CD4-positive, CD25-positive, alpha-beta regulatory T cell (primary cell): Measurements from ENCODE around the gene TTC16. TPM values are rescaled to one million over a fixed set of nuclear protein-coding genes. Genes with fewer than 3 reads are reported as not detected.

Experiments used
- ATAC-seq, 2 donors: fragments of 150-1000 bp; cut with Tn5 transposase; one replicate each; pipeline ENCODE4 v1.10.0; 2021; ENCODE audit warnings: low read depth in 2 of 2, moderate number of reproducible peaks in 2 of 2, moderate library complexity in 1 of 2
- DNase-seq, 3 donors: peaks; one replicate each; pipeline versions ENCODE4 v3.0.0 to v3.0.0-alpha.2; 2012 to 2022; ENCODE audit warnings: mixed read lengths in 1 of 3
- H3K27ac ChIP-seq: one replicate; pipeline ENCODE4 v1.7.0; 2013; ENCODE audit warnings: mild to moderate bottlenecking, low read length; ENCODE audit not compliant: insufficient read depth, poor library complexity, severe bottlenecking
- H3K27me3 ChIP-seq: one replicate; pipeline ENCODE4 v1.7.0; 2013; ENCODE audit warnings: low read length; ENCODE audit not compliant: control insufficient read depth, insufficient read depth
- H3K36me3 ChIP-seq: one replicate; pipeline ENCODE4 v1.7.0; 2013; ENCODE audit warnings: mild to moderate bottlenecking, low read length, moderate library complexity; ENCODE audit not compliant: control insufficient read depth, insufficient read depth
- H3K4me1 ChIP-seq: 2 replicates; pipeline ENCODE4 v1.7.0; 2013; ENCODE audit warnings: mild to moderate bottlenecking, low read length; ENCODE audit not compliant: insufficient read depth, control insufficient read depth, poor library complexity, severe bottlenecking
- H3K4me3 ChIP-seq: one replicate; pipeline ENCODE4 v1.7.0; 2013; ENCODE audit warnings: low read depth, mild to moderate bottlenecking, low read length, moderate library complexity
- H3K9me3 ChIP-seq, 2 experiments: 1 replicate in 1 of 2; 2 replicates in 1 of 2; pipeline ENCODE4 v1.7.0; 2013; ENCODE audit warnings: low read length in 2 of 2, mild to moderate bottlenecking in 1 of 2, moderate library complexity in 1 of 2; ENCODE audit not compliant: control insufficient read depth in 2 of 2
- H3K27ac Mint-ChIP-seq, 3 donors: one replicate each; pipeline ENCODE4 v1.8.0; 2020 to 2022; ENCODE audit warnings: mild to moderate bottlenecking in 3 of 3, mixed read lengths in 3 of 3, moderate library complexity in 2 of 3
- H3K27me3 Mint-ChIP-seq: one replicate; pipeline ENCODE4 v1.8.0; 2022; ENCODE audit warnings: mild to moderate bottlenecking, mixed read lengths
- H3K36me3 Mint-ChIP-seq: one replicate; pipeline ENCODE4 v1.8.0; 2020; ENCODE audit warnings: mixed read lengths
- H3K4me1 Mint-ChIP-seq, 4 donors: one replicate each; pipeline ENCODE4 v1.8.0; 2020 to 2022; ENCODE audit warnings: mixed read lengths in 4 of 4, mild to moderate bottlenecking in 1 of 4
- H3K4me3 Mint-ChIP-seq, 4 donors: one replicate each; pipeline ENCODE4 v1.8.0; 2020 to 2022; ENCODE audit warnings: mild to moderate bottlenecking in 4 of 4, mixed read lengths in 4 of 4, moderate library complexity in 3 of 4
- H3K9me3 Mint-ChIP-seq, 7 donors: one replicate each; pipeline ENCODE4 v1.8.0; 2020 to 2022; ENCODE audit warnings: mixed read lengths in 7 of 7, mild to moderate bottlenecking in 3 of 7, moderate library complexity in 2 of 7
- polyA plus RNA-seq, 4 donors: library from polyadenylated mRNA; unstranded; fragments of 300-500 nt; fragmentation: Illumina TruSeq; gene quantifications; one replicate each; pipeline ENCODE4 v1.2.3, GENCODE V29; 2021
- total RNA-seq: library from RNA; stranded (reverse); gene quantifications from one replicate; pipeline ENCODE4 v1.2.3, GENCODE V29; 2022

The TTC16 gene
- total and polyA plus RNA-seq, 5 donors from 2014 or later: 0.28 to 1.7 (median 0.38) TPM; not detected in 2

GRCh38 chr9:127741831-127742434 is 26.1 kb downstream of the TTC16 start:
- peaks cover 21% of the 10 kb centered on the region for H3K36me3 Mint-ChIP-seq
- peaks cover 0 to 6% (median 2%) of the 10 kb centered on the region in 4 donors for H3K4me1 Mint-ChIP-seq
- H3K27me3 ChIP-seq: no peaks in the 10 kb centered on the region
- H3K36me3 ChIP-seq: peaks cover 70% of the 10 kb centered on the region
- no peak overlapping the region for H3K27ac ChIP-seq
- H3K9me3 Mint-ChIP-seq: no peaks in the 10 kb centered on the region
- no peaks in the 10 kb centered on the region for H3K9me3 ChIP-seq
- no peaks in the 10 kb centered on the region for H3K27me3 Mint-ChIP-seq
- DNase-seq (no peak), ATAC-seq (no peak)
- no peak overlapping the region for H3K4me3 Mint-ChIP-seq
- no peaks in the 10 kb centered on the region for H3K4me1 ChIP-seq
- H3K27ac Mint-ChIP-seq: no peak overlapping the region
- no peak overlapping the region for H3K4me3 ChIP-seq

GRCh38 chr9:127742435-127743088 is 26.7 kb downstream of the TTC16 start:
- Mint-ChIP-seq H3K27me3 (no peaks in the 10 kb centered on the region), H3K36me3 (peaks cover 21% of the 10 kb centered on the region), H3K4me3 (no peak overlapping the region), H3K4me1 (peaks cover 0 to 7% (median 3%) of the 10 kb centered on the region in 4 donors), H3K9me3 (no peaks in the 10 kb centered on the region), H3K27ac (no peak overlapping the region)
- H3K4me3 ChIP-seq: no peak overlapping the region
- no peak overlapping the region for H3K27ac ChIP-seq
- DNase-seq (no peak), ATAC-seq (no peak)
- H3K9me3 ChIP-seq: no peaks in the 10 kb centered on the region
- peaks cover 76% of the 10 kb centered on the region for H3K36me3 ChIP-seq
- no peaks in the 10 kb centered on the region for H3K4me1 ChIP-seq
- H3K27me3 ChIP-seq: no peaks in the 10 kb centered on the region

GRCh38 chr9:127744398-127745110 is 28.7 kb downstream of the TTC16 start:
- Histone ChIP-seq H3K9me3 (no peaks in the 10 kb centered on the region), H3K36me3 (peaks cover 81% of the 10 kb centered on the region), H3K4me1 (no peaks in the 10 kb centered on the region), H3K4me3 (no peak overlapping the region), H3K27ac (no peak overlapping the region), H3K27me3 (no peaks in the 10 kb centered on the region)
- DNase-seq (no peak), ATAC-seq (no peak)
- Mint-ChIP-seq H3K4me3 (no peak overlapping the region), H3K27me3 (no peaks in the 10 kb centered on the region), H3K4me1 (peaks cover 0 to 7% (median under 1%) of the 10 kb centered on the region in 4 donors), H3K9me3 (no peaks in the 10 kb centered on the region), H3K36me3 (peaks cover 11% of the 10 kb centered on the region), H3K27ac (no peak overlapping the region)

GRCh38 chr9:127746959-127747569 is 31.2 kb downstream of the TTC16 start:
- peaks cover 84% of the 10 kb centered on the region for H3K36me3 ChIP-seq
- Mint-ChIP-seq H3K4me3 (no peak overlapping the region), H3K27ac (peak overlapping the region; percentile 55 to 69 (median 56)), H3K9me3 (no peaks in the 10 kb centered on the region), H3K36me3 (peaks cover 20% of the 10 kb centered on the region), H3K27me3 (no peaks in the 10 kb centered on the region), H3K4me1 (peaks cover 0 to 13% (median 5%) of the 10 kb centered on the region in 4 donors)
- H3K9me3 ChIP-seq: no peaks in the 10 kb centered on the region
- no peaks in the 10 kb centered on the region for H3K4me1 ChIP-seq
- DNase-seq: peak in 1 of 3 donors; percentile 36
- H3K27me3 ChIP-seq: no peaks in the 10 kb centered on the region
- H3K27ac ChIP-seq: no peak overlapping the region
- H3K4me3 ChIP-seq: no peak overlapping the region
- peak in 1 of 2 donors; percentile 67 for ATAC-seq

DNA sequence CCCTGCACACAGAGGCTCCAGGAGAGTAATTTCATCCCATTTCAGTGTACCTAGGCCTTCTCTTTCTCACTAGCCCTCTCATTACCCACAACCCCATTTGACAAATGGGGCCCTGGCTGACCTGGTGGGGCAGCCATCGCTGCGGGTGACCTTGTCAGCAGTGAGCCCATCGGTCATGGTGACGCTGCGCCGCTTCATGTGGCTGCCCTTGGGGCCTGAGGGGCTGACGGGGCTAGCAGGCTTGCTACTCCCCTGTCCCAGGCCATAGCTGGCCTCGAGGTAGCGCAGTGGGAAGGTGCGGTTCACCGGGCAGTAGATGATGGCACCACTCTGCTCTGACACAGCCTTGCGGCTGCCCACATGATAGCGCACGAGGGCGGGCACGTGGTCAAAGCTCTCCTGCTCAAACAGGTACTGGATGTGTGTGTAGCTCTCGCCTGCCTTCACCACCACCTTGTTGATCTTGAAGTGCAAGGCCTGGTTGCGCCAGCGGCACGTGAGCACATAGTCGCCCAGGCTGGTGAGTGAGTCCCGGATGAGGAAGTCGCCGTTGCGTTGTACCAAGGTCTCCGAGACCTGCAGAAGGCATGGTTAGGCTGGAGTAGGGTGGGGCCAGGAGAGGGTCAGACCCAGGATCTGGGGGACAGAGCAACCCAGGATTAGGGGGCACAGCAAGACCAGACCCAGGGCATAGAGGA is 33.4 kb downstream of the TTC16 start:
- DNase-seq (no peak), ATAC-seq (no peak)
- no peaks in the 10 kb centered on the region for H3K9me3 ChIP-seq
- H3K27ac ChIP-seq: no peak overlapping the region
- Mint-ChIP-seq H3K27ac (no peak overlapping the region), H3K9me3 (no peaks in the 10 kb centered on the region), H3K27me3 (no peaks in the 10 kb centered on the region), H3K36me3 (peaks cover 16% of the 10 kb centered on the region), H3K4me1 (peaks cover 5 to 20% (median 9%) of the 10 kb centered on the region in 4 donors), H3K4me3 (no peak overlapping the region)
- H3K27me3 ChIP-seq: no peaks in the 10 kb centered on the region
- no peaks in the 10 kb centered on the region for H3K4me1 ChIP-seq
- H3K4me3 ChIP-seq: no peak overlapping the region
- H3K36me3 ChIP-seq: peaks cover 89% of the 10 kb centered on the region

GRCh38 chr9:127751269-127752054 is 35.6 kb downstream of the TTC16 start:
- no peaks in the 10 kb centered on the region for H3K9me3 Mint-ChIP-seq
- no peaks in the 10 kb centered on the region for H3K9me3 ChIP-seq
- H3K4me3 Mint-ChIP-seq: no peak overlapping the region
- DNase-seq: no peak
- H3K4me1 Mint-ChIP-seq: peaks cover 5 to 23% (median 9%) of the 10 kb centered on the region in 4 donors
- H3K4me3 ChIP-seq: no peak overlapping the region
- ATAC-seq: no peak
- no peak overlapping the region for H3K27ac Mint-ChIP-seq
- H3K27ac ChIP-seq: no peak overlapping the region
- H3K36me3 ChIP-seq: peaks cover 77% of the 10 kb centered on the region
- no peaks in the 10 kb centered on the region for H3K27me3 Mint-ChIP-seq
- H3K27me3 ChIP-seq: no peaks in the 10 kb centered on the region
- no peaks in the 10 kb centered on the region for H3K4me1 ChIP-seq
- H3K36me3 Mint-ChIP-seq: peaks cover 16% of the 10 kb centered on the region

DNA sequence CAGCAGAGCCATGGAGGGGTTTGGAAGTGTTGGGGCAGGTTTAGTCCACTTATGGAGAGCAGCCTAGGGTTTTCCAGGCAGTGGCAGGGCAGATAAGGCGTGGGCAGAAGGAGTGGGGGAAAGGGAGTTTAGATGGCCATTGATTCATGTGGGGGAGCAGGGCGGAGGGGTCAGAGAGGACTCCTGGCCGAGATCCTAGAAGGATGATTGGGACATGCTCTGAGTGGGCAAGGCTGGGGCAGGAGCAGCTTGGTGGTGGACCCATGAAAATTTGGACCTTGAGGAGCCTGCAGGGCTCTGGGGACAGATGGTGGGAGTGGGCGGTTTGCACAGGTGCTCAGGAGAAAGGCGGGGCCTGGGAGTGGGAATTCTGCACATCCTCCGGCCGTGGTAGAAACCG is 37.3 kb downstream of the TTC16 start:
- H3K27me3 Mint-ChIP-seq: no peaks in the 10 kb centered on the region
- Histone ChIP-seq H3K27ac (peak overlapping the region; percentile 33), H3K9me3 (no peaks in the 10 kb centered on the region), H3K4me1 (no peaks in the 10 kb centered on the region), H3K27me3 (no peaks in the 10 kb centered on the region), H3K36me3 (peaks cover 66% of the 10 kb centered on the region), H3K4me3 (no peak overlapping the region)
- H3K36me3 Mint-ChIP-seq: peaks cover 16% of the 10 kb centered on the region
- no peak for ATAC-seq
- H3K4me3 Mint-ChIP-seq: no peak overlapping the region
- DNase-seq: no peak
- H3K4me1 Mint-ChIP-seq: peaks cover 5 to 19% (median 8%) of the 10 kb centered on the region in 4 donors
- peak overlapping the region; percentile 59 to 65 (median 60) for H3K27ac Mint-ChIP-seq
- no peaks in the 10 kb centered on the region for H3K9me3 Mint-ChIP-seq
